Hematopoietic multipotent progenitor cell treated with erythropoietin and hydrocortisone succinate and interleukin-3 and kit ligand, for 17 days (in vitro differentiated cells): ENCODE measurements around the gene FBXO42.
"Not testable (repeated sequence)": the region's sequence is repeated elsewhere in the genome, so short reads cannot be mapped to it uniquely, and the experiment has no call there.

Experiments used
- DNase-seq: peaks from one replicate; pipeline ENCODE4 v3.0.0-alpha.2; 2015; ENCODE audit warnings: low spot score

The FBXO42 gene

GRCh38 chr1:16243936-16244649, 108.2 kb downstream of the FBXO42 start:
- peak; percentile 97 for DNase-seq

GRCh38 chr1:16243215-16243610, 109.1 kb downstream of the FBXO42 start:
- DNase-seq = peak; percentile 74

- no peak for DNase-seq
Measured at GRCh38 chr1:16242556-16243214, 109.6 kb downstream of the FBXO42 start.

- no peak for DNase-seq
Measured at GRCh38 chr1:16241221-16241708, 111.0 kb downstream of the FBXO42 start.

GRCh38 chr1:16239972-16240491, 112.2 kb downstream of the FBXO42 start:
- no peak for DNase-seq

- DNase-seq = no peak
Measured at GRCh38 chr1:16237343-16237830, 114.9 kb downstream of the FBXO42 start.

GRCh38 chr1:16236511-16237342, 115.6 kb downstream of the FBXO42 start, which contains the start of gene CPLANE2:
Gene CPLANE2 (minus strand): TSS chr1:16237183. CDS start chr1:16236742, 441 bp downstream.
- DNase-seq = peak; percentile 96

- DNase-seq = peak; percentile 83
Measured at GRCh38 chr1:16235944-16236510, 116.3 kb downstream of the FBXO42 start.

- DNase-seq = no peak
Measured at GRCh38 chr1:16235347-16235746, 116.9 kb downstream of the FBXO42 start.

GRCh38 chr1:16233431-16233830, 118.8 kb downstream of the FBXO42 start:
- DNase-seq = no peak

- DNase-seq = no peak
Measured at GRCh38 chr1:16232316-16232710, 120.0 kb downstream of the FBXO42 start.

GRCh38 chr1:16231331-16232315, 120.7 kb downstream of the FBXO42 start:
- peak; percentile 4 for DNase-seq

GRCh38 chr1:16230744-16231143, 121.5 kb downstream of the FBXO42 start:
- DNase-seq = no peak

GRCh38 chr1:16229976-16230740, 122.1 kb downstream of the FBXO42 start:
- no peak for DNase-seq

- peak; percentile 17 for DNase-seq
Measured at GRCh38 chr1:16226490-16227179, 125.6 kb downstream of the FBXO42 start.

- DNase-seq = no peak
Measured at GRCh38 chr1:16226129-16226489, 126.2 kb downstream of the FBXO42 start.

GRCh38 chr1:16224472-16224871, 127.8 kb downstream of the FBXO42 start:
- DNase-seq = no peak

GRCh38 chr1:16222716-16223115, 129.6 kb downstream of the FBXO42 start:
- not testable (repeated sequence) for DNase-seq

GRCh38 chr1:16221499-16221898, 130.8 kb downstream of the FBXO42 start:
- no peak for DNase-seq
